NCI-H2107 (cell line): Measurements from ENCODE around the gene IL20RA.

ENCODE experiments used
- DNase-seq: peaks from one replicate; lab custom pipeline; 2025; lab: John Stamatoyannopoulos, UW

Gene IL20RA

GRCh38 chr6:137045222-137045789 is 541 bp upstream of the IL20RA start:
- no peak for DNase-seq

DNA sequence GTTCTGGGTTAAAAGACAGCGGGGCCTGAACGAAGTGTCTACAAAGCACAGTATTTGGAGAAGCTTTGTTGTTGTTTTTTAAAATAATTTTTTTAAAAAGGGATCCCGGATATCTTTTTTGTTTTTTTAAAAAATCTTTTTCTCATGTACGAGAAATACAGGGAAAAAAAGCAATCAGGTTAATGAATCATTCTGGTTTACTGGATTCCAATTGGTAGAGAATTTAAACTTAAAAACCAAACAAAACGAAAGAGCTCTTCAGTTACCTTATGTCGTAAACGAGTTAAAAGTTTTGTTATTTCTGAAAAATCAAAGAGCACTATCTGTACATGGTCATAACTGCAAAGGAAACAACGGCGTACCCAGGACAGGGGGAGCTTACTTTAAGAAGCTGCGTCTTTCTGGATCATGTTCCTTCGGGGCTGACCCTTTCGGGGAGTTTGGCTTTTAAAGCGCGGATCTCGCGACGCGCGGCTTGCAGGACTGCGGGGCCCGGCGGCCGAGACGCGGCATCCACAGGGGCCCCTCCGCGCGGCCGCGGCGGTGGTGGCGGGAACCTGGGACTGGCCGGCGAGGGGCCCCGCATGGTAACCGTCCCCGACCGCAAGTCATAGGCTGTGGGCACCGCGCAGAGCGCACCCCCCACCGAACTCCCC is 927 bp downstream of the IL20RA start:
- no peak for DNase-seq

GRCh38 chr6:137040393-137040792 is 4.4 kb downstream of the IL20RA start:
- no peak for DNase-seq

DNA sequence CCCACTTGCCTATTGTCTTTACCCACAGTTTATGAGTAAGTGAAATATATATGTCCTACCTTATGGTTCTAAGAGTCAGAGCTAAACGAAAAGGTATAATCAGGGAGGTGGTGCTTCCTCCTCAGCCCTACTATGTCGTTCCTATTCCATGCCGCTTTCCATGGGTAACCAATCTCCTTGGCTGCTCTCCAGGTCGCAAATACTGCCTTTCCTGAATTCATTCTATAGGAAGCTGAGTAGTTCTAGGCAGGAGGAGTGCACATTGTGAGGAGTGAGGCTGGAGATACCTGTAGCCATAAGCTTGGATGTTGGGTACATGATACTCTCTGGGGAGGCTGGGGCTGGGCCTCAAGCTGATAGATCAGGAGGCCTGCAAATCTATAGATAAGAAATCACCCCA is 5.8 kb downstream of the IL20RA start:
- no peak for DNase-seq

DNA sequence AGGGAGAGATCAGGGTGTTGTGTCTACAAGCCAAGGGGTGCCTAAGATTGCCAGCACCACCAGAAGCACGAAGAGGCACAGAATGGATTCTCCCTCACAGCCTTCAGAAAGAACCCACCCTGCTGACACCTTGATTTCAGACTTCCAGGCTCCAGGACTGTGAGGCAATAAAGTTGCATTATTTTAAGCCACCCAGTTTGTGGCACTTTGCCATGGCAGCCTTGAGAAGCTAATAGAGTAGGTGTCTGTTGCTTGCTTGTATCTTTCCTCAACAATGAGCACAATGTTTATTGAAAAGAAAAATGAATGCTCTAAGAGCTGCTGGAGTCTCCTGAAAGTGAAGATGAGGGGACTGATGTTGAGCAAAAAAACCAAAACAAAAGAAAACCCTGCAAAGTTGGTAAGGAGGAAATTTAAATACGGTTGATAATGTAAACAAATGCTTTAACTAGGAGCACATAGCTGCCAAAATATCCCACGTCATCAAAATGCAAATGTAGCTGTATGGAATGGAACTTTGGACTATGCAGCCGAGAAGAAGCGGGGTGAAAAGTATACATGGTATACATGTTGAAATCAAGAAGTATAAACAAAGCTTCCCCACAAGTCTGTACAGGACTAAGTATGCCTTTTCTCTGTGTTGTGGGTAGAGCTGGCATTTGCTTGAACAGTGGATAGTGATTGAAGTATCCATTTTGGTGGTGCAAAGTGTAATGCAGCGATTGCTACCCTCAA is 8.0 kb downstream of the IL20RA start:
- DNase-seq = no peak

GRCh38 chr6:137033828-137034227 is 10.9 kb downstream of the IL20RA start:
- DNase-seq = no peak

DNA sequence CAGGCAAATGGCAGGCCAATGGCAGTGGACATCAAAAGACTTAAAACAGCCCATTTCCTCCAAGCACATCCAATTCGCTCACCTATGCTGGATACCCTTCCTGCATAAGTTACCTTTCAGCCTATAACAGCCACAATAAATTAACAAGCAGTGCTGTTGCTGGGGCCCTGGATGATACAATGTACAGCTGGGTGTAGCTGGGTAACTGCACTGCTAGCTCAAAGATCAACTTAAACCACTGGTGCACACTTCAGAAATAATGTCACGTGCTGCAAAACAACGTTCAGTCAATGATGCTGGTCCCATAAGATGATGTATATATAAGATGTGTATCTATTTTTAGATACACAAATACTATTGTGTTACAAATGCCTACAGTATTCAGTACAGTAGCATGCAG is 13.6 kb downstream of the IL20RA start:
- no peak for DNase-seq

DNA sequence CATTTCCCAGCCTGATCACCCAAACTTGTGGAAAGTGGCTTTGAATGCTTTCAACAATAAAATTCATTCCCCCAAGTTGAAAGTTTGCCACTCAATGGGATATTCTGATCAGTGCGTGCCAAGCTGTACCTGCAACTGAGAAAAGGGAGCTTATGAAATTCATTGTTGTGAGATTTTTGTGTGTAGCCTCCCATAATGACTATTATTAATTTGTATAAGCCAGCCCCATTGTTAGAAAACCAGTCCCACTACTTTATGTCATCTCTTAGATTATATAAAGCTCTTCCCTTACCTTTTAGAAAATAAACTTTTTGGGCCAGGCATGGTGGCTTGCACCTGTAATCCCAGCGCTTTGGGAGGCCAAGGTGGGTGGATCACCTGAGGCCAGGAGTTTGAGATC is 15.9 kb downstream of the IL20RA start:
- DNase-seq = no peak

- DNase-seq = no peak
These were observed 18.7 kb downstream of the IL20RA start for GRCh38 chr6:137025786-137026730.

GRCh38 chr6:137024237-137024990 is 20.4 kb downstream of the IL20RA start:
- no peak for DNase-seq

DNA sequence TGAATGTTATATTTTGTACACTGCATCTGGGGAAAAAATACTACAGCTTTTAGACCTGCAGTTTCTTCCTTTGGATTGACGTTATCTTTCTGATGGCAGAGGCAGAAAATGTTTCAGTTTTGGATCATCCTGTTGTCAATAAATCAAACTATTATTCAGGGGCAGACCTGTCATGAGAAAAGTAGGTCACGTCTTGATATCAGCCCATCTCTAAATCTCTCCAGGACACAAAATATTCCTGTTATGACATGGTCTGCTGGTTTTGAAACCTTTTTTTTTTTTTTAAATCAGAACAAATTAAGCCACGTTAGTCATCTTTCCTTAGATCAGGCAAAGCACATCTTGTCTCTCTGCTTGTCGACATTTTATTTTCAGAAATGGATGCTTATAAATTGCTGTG is 24.0 kb downstream of the IL20RA start:
- no peak for DNase-seq

GRCh38 chr6:137019476-137020272 is 25.1 kb downstream of the IL20RA start:
- DNase-seq = no peak

GRCh38 chr6:137017081-137017480 is 27.7 kb downstream of the IL20RA start:
- DNase-seq = no peak

GRCh38 chr6:137016356-137016755 is 28.4 kb downstream of the IL20RA start:
- no peak for DNase-seq

GRCh38 chr6:137015943-137016342 is 28.8 kb downstream of the IL20RA start:
- DNase-seq = no peak

- DNase-seq = peak; percentile 7
These were observed 30.8 kb downstream of the IL20RA start for GRCh38 chr6:137013738-137014602.

GRCh38 chr6:137013031-137013430 is 31.7 kb downstream of the IL20RA start:
- DNase-seq = no peak

GRCh38 chr6:137011406-137011805 is 33.4 kb downstream of the IL20RA start:
- DNase-seq = no peak

DNA sequence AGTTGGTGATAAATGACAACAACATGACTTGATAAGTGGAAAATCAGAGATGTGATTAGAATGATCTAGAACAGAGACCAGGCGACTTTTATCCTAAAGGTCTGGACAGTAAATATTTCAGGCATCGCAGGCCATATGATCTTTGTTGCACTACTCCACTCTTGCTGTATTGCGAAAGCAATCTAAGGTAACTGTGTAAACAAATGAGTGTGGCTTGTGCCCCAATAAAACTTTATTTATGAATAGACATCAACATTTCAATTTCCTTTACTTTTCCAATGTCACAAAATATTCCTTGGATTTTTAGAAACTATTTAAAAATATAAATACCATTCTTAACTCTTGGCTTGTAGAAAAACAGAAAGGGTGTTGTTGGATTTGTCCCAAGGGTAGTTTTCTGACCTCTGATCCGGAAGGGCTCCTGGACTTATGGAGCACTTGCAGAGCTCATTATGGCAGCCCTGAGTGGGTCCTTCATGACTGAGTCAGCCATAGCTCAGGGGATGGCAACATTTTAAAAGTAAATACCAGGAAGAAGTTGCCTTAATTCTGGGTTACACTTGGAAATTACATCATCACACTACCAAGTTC is 34.5 kb downstream of the IL20RA start:
- DNase-seq = no peak
